ENCODE measurements around the gene MYO3B. TPM values are rescaled to one million over a fixed set of nuclear protein-coding genes. Genes with fewer than 3 reads are reported as not detected.

The MYO3B gene
- polyA plus RNA-seq, 1 donor (not counting 4 experiments of a cell fraction or from before 2014, with no cell fraction given) = 4.4 TPM

DNA sequence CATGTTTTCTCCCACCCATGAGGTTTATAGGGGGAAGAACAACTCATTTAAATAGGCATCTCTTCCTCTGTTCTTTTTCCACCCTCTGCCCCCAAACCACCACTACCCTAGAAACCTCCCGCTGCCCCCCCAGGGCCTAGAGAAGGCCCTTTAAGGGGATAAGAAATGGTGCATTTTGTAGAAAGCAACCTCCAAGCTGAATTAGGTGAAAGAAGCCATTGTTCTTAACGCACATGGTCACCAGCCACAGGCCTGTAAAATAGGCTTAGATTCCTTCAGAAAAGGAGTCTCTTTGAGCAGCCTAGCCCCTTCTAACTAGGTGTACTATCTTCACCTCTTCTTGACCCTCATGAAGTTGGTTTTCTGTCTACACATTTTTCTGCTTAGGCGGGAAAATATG is 418.6 kb downstream of the MYO3B start:
- Histone ChIP-seq H3K4me3 (ENCODE audit: control insufficient read depth in 2 of 3, extremely low read depth in 1 of 3, insufficient read depth in 2 of 3, low read depth in 1 of 3, low read length in 3 of 3) (no peak overlapping the region), H3K9ac (ENCODE audit: control insufficient read depth, extremely low read depth, insufficient read depth, low read length) (no peak overlapping the region), H3K27ac (ENCODE audit: control insufficient read depth, insufficient read depth, low read length) (no peak overlapping the region), H2AFZ (ENCODE audit: control insufficient read depth, low read length) (no peak overlapping the region), H3K9me1 (ENCODE audit: control insufficient read depth, extremely low read depth, insufficient read depth, low read length) (no peaks in the 10 kb centered on the region), H4K20me1 (ENCODE audit: control insufficient read depth, extremely low read depth, insufficient read depth, low read length) (no peaks in the 10 kb centered on the region), H3K9me3 (ENCODE audit: control insufficient read depth, low read depth, low read length) (no peaks in the 10 kb centered on the region), H3K36me3 (ENCODE audit: control insufficient read depth in 2 of 2, extremely low read depth in 1 of 2, insufficient read depth in 2 of 2, low read length in 2 of 2) (no peaks in the 10 kb centered on the region), H3K4me2 (ENCODE audit: control insufficient read depth, extremely low read depth, insufficient read depth, low read depth, low read length) (no peak overlapping the region), H3K27me3 (ENCODE audit: control insufficient read depth, extremely low read depth, insufficient read depth, low read length) (no peaks in the 10 kb centered on the region), H3K79me2 (ENCODE audit: control insufficient read depth, insufficient read depth, low read length) (no peaks in the 10 kb centered on the region), H3K4me1 (ENCODE audit: control insufficient read depth, extremely low read depth, insufficient read depth, low read length) (no peaks in the 10 kb centered on the region)
- dilution Hi-C loops (cut with MboI; ENCODE audit: extremely low pct_ligation_motif_present, low sequenced_read_pairs) = no loop called here
- no peak for TF ChIP-seq EZH2 (IDR thresholded peaks at IDR 0.05; ENCODE audit: low read length)
- TF ChIP-seq, protein P1, sequence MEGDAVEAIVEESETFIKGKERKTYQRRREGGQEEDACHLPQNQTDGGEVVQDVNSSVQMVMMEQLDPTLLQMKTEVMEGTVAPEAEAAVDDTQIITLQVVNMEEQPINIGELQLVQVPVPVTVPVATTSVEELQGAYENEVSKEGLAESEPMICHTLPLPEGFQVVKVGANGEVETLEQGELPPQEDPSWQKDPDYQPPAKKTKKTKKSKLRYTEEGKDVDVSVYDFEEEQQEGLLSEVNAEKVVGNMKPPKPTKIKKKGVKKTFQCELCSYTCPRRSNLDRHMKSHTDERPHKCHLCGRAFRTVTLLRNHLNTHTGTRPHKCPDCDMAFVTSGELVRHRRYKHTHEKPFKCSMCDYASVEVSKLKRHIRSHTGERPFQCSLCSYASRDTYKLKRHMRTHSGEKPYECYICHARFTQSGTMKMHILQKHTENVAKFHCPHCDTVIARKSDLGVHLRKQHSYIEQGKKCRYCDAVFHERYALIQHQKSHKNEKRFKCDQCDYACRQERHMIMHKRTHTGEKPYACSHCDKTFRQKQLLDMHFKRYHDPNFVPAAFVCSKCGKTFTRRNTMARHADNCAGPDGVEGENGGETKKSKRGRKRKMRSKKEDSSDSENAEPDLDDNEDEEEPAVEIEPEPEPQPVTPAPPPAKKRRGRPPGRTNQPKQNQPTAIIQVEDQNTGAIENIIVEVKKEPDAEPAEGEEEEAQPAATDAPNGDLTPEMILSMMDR (optimal IDR thresholded peaks at IDR 0.05 in 1 of 3, IDR thresholded peaks at IDR 0.05 in 1 of 3, conservative IDR thresholded peaks at IDR 0.05 in 1 of 3; ENCODE audit: extremely low read depth in 1 of 3, insufficient read depth in 2 of 3, low read length in 3 of 3) = no peak
- DNase-seq (ENCODE audit: low read depth, low spot score) (no peak), FAIRE-seq (no peak)

DNA sequence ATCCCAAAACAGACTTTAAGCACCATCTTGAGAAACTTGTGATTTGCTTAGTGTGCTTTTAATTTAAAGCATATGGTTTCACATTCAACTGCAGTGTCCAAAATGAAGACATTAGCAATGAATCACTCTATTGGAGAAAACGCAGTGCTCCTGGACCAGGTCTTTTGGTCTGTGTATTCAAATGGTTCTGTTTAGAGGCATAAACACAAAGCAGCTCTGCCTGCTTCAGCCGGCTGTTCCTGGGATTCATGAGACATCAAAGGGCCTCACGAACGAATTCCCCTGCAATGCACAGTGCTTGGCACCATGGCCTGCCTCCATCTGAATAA is 420.1 kb downstream of the MYO3B start:
- TF ChIP-seq, protein P1 (optimal IDR thresholded peaks at IDR 0.05 in 1 of 3, IDR thresholded peaks at IDR 0.05 in 1 of 3, conservative IDR thresholded peaks at IDR 0.05 in 1 of 3; ENCODE audit: extremely low read depth in 1 of 3, insufficient read depth in 2 of 3, low read length in 3 of 3) = no peak
- no peak for TF ChIP-seq EZH2 (IDR thresholded peaks at IDR 0.05; ENCODE audit: low read length)
- H3K27me3 ChIP-seq (ENCODE audit: control insufficient read depth, extremely low read depth, insufficient read depth, low read length) = no peaks in the 10 kb centered on the region
- H3K4me2 ChIP-seq (ENCODE audit: control insufficient read depth, extremely low read depth, insufficient read depth, low read depth, low read length) = no peak overlapping the region
- no peak overlapping the region for H2AFZ ChIP-seq (ENCODE audit: control insufficient read depth, low read length)
- H3K27ac ChIP-seq (ENCODE audit: control insufficient read depth, insufficient read depth, low read length) = no peak overlapping the region
- no peaks in the 10 kb centered on the region for H3K9me1 ChIP-seq (ENCODE audit: control insufficient read depth, extremely low read depth, insufficient read depth, low read length)
- H4K20me1 ChIP-seq (ENCODE audit: control insufficient read depth, extremely low read depth, insufficient read depth, low read length) = no peaks in the 10 kb centered on the region
- no peaks in the 10 kb centered on the region for H3K79me2 ChIP-seq (ENCODE audit: control insufficient read depth, insufficient read depth, low read length)
- no peaks in the 10 kb centered on the region for H3K36me3 ChIP-seq (ENCODE audit: control insufficient read depth in 2 of 2, extremely low read depth in 1 of 2, insufficient read depth in 2 of 2, low read length in 2 of 2)
- H3K9me3 ChIP-seq (ENCODE audit: control insufficient read depth, low read depth, low read length) = no peaks in the 10 kb centered on the region
- FAIRE-seq (no peak), DNase-seq (ENCODE audit: low read depth, low spot score) (no peak)
- no peaks in the 10 kb centered on the region for H3K4me1 ChIP-seq (ENCODE audit: control insufficient read depth, extremely low read depth, insufficient read depth, low read length)
- H3K4me3 ChIP-seq (ENCODE audit: control insufficient read depth in 2 of 3, extremely low read depth in 1 of 3, insufficient read depth in 2 of 3, low read depth in 1 of 3, low read length in 3 of 3) = no peak overlapping the region
- no peak overlapping the region for H3K9ac ChIP-seq (ENCODE audit: control insufficient read depth, extremely low read depth, insufficient read depth, low read length)
- dilution Hi-C loops (cut with MboI; ENCODE audit: extremely low pct_ligation_motif_present, low sequenced_read_pairs) = no loop called here
